ENCODE data around the gene RAB3IL1. TPM values are rescaled to one million over a fixed set of nuclear protein-coding genes. Genes with fewer than 3 reads are reported as not detected.

The RAB3IL1 gene
- total and polyA plus RNA-seq, 2 of the 13 experiments (the other 11 are each of a cell fraction or from before 2014, with no cell fraction given): 1.2 to 2.0 TPM

- TF ChIP-seq SOX6 (IDR thresholded peaks at IDR 0.05) (no peak), SOX6 (CRISPR knock-in tag; IDR thresholded peaks at IDR 0.05) (peak; percentile 66), RNF219 (CRISPR knock-in tag; IDR thresholded peaks at IDR 0.05) (no peak), ZNF687 (CRISPR knock-in tag; IDR thresholded peaks at IDR 0.05) (peak; percentile 90), ZNF678 (CRISPR knock-in tag; IDR thresholded peaks at IDR 0.05) (peak; percentile 40; the same call in 1 of the 2 replicates), TAF1 (CRISPR knock-in tag; IDR thresholded peaks at IDR 0.05) (0 out of 2 replicates have a peak, but pooled peaks have one; percentile 22)
Observed at GRCh38 chr11:61904539-61905048, 12.8 kb downstream of the RAB3IL1 start (continued).

- no TSS peak for BruUV-seq (replicated peaks)
- FAIRE-seq (no peak), ATAC-seq (no peak), DNase-seq (ENCODE audit: low spot score) (no peak)
- no peaks in the 10 kb centered on the region for H3K9me3 ChIP-seq (ENCODE audit: low read length)
- ChIA-PET CTCF (ENCODE audit: low intra/inter-chr PET ratio, low total read pairs) (no interaction called here), POLR2A (interaction anchor here (0.8 to 2.9 kb wide), 17 partner anchors 12 to 196 kb away, joined by 3 to 37 read pairs (median 5); partner anchors contain the start of genes BEST1, FADS1, FADS3 and FEN1)
- in situ Hi-C loops (cut with HindIII; ENCODE audit: extremely low pct_ligation_motif_present, low pct_unique_long_range_greater_than_20kb) (no loop called here), intact Hi-C loops (cut with micrococcal nuclease; ENCODE audit: unreplicated experiment) (no loop called here)
- H3K79me2 ChIP-seq (ENCODE audit: insufficient read depth, low read length): no peaks in the 10 kb centered on the region
- peak overlapping the region; percentile 67; the same call in 1 of the 2 replicates for H3K9ac ChIP-seq (ENCODE audit: insufficient read depth, low read depth, low read length)
- H3K27ac ChIP-seq (ENCODE audit: extremely low read length, insufficient read depth, low read length): no peak overlapping the region
- no peaks in the 10 kb centered on the region for H3K27me3 ChIP-seq (ENCODE audit: control insufficient read depth in 1 of 2, insufficient read depth in 2 of 2, low read length in 2 of 2)
- H2AFZ ChIP-seq (ENCODE audit: low read length): peak overlapping the region; percentile 81
- H4K20me1 ChIP-seq (ENCODE audit: insufficient read depth, low read length): no peaks in the 10 kb centered on the region
- no peaks in the 10 kb centered on the region for H3K36me3 ChIP-seq (replicated peaks in 1 of 2; ENCODE audit: control insufficient read depth in 1 of 2, insufficient read depth in 2 of 2, low read length in 2 of 2)
- peaks cover 36% of the 10 kb centered on the region for H3K4me1 ChIP-seq (ENCODE audit: insufficient read depth, low read length)
- TF ChIP-seq HES4 (CRISPR knock-in tag; IDR thresholded peaks at IDR 0.05; ENCODE audit: borderline replicate concordance): 0 out of 2 replicates have a peak, but pooled peaks have one; percentile 26
- no peak for TF ChIP-seq ZNF225 (CRISPR knock-in tag; IDR thresholded peaks at IDR 0.05)
- peak overlapping the region; percentile 100 for H3K4me2 ChIP-seq (ENCODE audit: low read depth, low read length)
- peak overlapping the region; percentile 48 to 81 (median 61) for H3K4me3 ChIP-seq (replicated peaks in 1 of 3; ENCODE audit: insufficient read depth in 1 of 3, low read depth in 2 of 3, low read length in 3 of 3)
- WGBS (ENCODE audit: low lambda C conversion rate): 64% methylated on average over 3 of the region's 3 CpGs
Observed at GRCh38 chr11:61903845-61904244, 13.5 kb downstream of the RAB3IL1 start.
